ENCODE results near the gene PHB1.
A peak's percentile ranks its signal among the peaks of the same experiment; 100 is the strongest.
"Not testable (repeated sequence)": the region's sequence is repeated elsewhere in the genome, so short reads cannot be mapped to it uniquely, and the experiment has no call there.

The PHB1 gene

DNA sequence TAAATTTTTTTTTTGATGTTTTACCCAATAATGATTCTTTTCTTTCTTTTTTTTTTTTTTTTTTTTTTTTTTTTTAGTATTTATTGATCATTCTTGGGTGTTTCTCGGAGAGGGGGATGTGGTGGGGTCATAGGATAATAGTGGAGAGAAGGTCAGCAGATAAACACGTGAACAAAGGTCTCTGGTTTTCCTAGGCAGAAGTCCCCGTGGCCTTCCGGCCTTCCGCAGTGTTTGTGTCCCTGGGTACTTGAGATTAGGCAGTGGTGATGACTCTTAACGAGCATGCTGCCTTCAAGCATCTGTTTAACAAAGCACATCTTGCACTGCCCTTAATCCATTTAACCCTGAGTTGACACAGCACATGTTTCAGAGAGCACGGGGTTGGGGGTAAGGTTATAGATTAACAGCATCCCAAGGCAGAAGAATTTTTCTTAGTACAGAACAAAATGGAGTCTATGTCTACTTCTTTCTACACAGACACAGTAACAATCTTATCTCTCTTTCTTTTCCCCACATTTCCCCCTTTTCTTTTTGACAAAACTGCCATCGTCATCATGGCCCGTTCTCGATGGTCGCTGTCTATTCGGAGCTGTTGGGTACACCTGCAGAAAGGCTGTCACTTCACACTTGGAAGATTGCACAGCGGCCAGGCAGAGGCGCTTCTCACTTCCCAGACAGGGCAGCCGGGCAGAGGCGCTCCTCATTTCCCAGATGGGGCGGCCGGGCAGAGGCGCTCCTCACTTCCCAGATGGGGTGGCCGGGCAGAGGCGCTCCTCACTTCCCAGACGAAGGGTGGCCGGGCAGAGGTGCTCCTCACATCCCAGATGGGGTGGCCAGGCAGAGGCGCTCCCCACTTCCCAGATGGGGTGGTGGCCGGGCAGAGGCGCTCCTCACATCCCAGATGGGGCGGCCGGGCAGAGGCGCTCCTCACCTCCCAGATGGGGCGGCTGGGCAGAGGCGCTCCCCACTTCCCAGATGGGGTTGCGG is 4.4 kb upstream of the PHB1 start:
- in situ Hi-C loops (cut with HindIII; ENCODE audit: low pct_ligation_motif_present, low pct_unique_long_range_greater_than_20kb, low sequenced_read_pairs); DNase-seq: not testable (repeated sequence)

DNA sequence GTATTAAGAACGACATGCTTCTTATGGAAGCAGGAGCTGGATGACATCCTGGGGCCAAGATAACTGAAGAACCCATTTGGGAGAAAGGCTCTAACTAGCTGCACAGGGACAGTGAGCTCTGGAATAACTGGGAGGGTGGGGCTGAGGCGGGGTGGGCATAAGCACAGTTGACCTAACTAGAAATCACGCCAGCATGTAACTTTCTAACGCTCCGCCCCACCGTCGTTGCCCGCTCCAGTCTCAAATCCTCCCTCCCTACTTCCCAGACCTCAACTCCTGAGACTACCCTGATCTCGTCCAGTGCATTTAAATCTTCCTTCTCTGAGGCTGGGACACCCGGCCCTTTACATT is 436 bp downstream of the PHB1 start:
- in situ Hi-C loops (cut with HindIII; ENCODE audit: low pct_ligation_motif_present, low pct_unique_long_range_greater_than_20kb, low sequenced_read_pairs), result no loop called here
- peak; percentile 18 for DNase-seq

DNA sequence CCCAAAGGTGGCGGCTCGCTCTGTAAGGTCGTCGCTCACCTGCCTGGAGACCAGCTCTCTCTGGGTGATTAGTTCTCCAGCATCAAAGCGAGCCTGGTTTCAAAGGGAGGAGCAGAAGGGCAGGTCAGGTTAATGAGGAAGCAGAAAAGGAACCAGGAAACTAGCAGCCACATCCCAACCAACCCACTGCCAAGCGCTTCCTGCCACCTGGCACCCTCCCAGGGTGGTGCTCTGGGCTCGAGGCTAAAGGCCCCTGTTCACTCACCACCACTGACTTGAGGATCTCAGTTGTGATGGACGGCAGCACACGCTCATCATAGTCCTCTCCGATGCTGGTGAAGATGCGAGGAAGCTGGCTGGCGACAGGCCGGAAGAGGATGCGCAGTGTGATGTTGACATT is 5.6 kb downstream of the PHB1 start:
- in situ Hi-C loops (cut with HindIII; ENCODE audit: low pct_ligation_motif_present, low pct_unique_long_range_greater_than_20kb, low sequenced_read_pairs), result no loop called here
- DNase-seq, result no peak

DNA sequence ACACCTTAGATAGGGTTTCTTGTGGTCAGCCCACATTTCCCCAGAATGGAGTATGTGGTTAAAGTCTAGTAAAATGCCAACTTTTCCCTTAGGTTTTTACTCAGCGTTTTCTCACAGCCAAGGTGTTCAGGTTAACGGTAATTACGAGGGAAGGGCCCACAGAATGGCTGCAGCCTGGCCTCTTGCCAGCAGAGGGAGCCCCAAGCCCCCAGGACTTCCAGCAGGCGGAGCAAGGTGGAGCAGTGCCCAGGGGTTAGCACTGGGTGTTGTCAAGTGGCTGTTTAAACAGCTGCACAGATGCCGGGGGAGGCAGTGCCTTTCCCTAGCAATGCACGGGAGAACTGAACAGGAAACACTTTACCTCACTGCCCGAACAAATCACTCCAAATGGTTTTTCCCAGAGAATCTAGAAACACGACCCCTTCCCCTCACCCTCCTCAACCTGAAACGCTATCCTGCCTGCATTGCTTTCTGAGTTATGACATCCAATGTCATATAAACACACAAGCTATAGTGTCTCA is 6.6 kb downstream of the PHB1 start:
- DNase-seq, result peak; percentile 68

DNA sequence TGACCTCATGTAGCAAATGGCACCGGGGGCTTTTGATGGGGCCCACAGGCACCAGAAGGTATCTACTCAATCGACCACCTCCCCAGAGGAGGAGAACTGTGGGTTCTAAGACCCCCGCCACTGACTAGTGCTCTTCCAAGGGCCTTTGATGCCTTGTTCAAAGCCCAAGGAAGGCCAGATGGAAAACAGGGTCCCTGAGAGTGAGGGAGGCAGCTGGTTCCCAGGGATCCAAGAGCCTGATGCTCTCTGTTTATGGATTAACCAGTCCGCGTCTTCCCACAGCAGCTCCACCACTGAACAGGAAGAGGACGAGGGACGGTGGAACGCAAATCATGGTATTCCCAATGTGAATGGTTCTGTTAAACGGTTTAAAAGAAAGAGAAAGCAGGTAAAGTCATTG is 7.6 kb downstream of the PHB1 start:
- in situ Hi-C loops (cut with HindIII; ENCODE audit: low pct_ligation_motif_present, low pct_unique_long_range_greater_than_20kb, low sequenced_read_pairs), result no loop called here

More for the DNA sequence above, 6.6 kb downstream of the PHB1 start:
- in situ Hi-C loops (cut with HindIII; ENCODE audit: low pct_ligation_motif_present, low pct_unique_long_range_greater_than_20kb, low sequenced_read_pairs), result no loop called here

DNA sequence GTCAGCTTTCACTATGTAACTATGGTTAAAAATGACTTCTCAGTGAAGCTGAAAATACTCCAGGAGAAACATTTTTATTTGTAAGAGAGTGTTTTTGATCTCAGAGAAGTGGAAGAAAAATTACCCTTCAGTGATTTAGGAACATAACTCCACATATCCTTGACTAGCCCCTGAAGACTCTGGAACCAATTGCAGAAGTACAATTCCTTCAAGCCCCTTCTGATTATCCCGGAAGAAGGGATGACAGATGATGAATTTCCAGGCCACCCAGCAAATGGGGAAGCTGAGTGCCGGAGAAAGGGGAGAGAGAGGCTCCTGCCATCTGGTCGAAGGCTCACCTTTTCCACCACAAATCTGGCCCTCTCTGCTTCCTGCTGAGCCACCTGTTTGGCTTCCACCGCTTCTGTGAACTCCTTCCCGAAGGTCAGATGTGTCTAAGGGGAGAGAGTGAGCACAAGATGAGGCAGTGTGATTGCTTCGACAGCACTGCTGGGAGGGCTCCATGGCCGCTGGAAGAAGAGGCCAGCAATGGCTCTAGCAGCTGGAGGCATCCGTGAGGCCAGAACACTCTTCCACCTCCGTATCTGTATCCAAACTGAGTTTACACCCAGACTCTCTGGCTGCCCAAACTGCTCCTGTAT is 8.1 kb downstream of the PHB1 start:
- in situ Hi-C loops (cut with HindIII; ENCODE audit: low pct_ligation_motif_present, low pct_unique_long_range_greater_than_20kb, low sequenced_read_pairs), result no loop called here
- DNase-seq, result no peak

More for the DNA sequence above, 7.6 kb downstream of the PHB1 start:
- DNase-seq, result no peak

DNA sequence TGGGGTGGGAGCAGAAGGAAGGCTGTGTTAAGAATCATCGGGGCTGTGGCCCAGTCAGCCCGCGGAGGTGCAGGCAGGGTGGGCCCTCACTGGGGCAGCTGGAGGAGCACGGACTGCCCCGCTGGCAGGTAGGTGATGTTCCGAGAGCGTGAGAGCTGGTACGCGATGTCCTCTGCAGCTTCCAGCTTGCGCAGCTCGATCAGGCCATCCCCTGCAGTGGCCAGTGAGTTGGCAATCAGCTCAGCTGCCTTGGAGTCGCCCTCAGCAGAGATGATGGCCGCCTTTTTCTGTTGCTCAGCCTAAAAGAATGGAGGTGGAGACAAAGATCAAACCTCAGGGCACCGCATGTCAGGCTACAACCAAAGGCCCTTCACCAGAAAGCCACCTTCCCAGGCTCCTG is 9.8 kb downstream of the PHB1 start:
- in situ Hi-C loops (cut with HindIII; ENCODE audit: low pct_ligation_motif_present, low pct_unique_long_range_greater_than_20kb, low sequenced_read_pairs), result no loop called here
- no peak for DNase-seq

DNA sequence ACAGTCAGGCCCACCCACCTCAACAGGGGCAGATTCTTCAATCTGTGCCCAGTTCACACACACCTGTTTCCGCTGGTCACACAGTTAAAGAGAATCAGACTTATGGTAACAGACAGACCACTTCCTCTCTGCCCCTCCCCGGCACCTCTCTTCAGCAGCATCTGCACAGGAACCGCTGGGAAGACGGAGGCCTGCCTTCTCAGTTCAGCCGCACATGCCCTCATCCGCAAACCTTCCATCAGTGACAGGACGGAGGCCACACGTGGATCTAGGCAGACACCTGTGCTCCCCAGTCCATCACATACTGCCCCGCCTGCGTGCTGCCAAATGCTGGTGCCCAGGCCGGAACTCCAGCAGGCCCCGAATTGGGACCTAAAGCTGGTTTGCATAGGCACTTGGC is 10.3 kb downstream of the PHB1 start:
- in situ Hi-C loops (cut with HindIII; ENCODE audit: low pct_ligation_motif_present, low pct_unique_long_range_greater_than_20kb, low sequenced_read_pairs), result no loop called here
- DNase-seq, result no peak

DNA sequence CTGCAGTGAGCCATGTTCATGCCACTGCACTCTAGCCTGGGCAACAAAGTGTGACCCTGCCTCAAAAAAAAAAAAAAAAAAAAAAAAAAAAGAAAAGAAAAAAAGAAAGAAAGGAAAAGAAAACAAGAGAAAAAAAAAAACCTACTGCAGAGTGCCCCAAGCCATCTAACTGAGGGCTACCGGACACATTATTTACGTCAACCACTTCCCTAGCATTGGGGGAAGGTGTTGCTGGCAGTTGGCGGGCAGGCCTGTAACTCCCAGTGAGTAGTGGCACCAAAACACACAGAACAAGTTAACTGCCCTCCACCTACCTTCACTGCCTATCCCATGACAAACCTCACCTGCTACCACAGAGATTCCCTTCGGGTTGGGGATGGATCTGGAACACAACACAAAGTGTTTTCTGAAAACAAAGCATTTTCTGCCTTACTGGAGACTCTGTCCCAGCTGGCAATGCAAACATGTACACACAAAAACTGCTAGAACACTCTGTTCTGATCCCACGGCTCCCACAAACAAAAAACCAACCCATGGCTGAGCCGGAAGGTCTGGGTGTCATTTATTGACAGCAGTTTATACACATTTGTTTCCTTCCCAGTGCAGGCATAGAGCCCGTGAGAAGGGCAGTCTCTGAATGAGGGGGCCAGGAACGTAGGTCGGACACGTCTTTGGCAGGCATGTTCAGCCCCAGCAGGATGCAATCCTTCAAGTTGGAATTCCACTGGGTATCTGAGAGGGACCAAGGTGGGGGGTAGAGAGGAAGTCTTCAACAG is 11.0 kb downstream of the PHB1 start:
- DNase-seq, result no peak
- in situ Hi-C loops (cut with HindIII; ENCODE audit: low pct_ligation_motif_present, low pct_unique_long_range_greater_than_20kb, low sequenced_read_pairs), result no loop called here

DNA sequence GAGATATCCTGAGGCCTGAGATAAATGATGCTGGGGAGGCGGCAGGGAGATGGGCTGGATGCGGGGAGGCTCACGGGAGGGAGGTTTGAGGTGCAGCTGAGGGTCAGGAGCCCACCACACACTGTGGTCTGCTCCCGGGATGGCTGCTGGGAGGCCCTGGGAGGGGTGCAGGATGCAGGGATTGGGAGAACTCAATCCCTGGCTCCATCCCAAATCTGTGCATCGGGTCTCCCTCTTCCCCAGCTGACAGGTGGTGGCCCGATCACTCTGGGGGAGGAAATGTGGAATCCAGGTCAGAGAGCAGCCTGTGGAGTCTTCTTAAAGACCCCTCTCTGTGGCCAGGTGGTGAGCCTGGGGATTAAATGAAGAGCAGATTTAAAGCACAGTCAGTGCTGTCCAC is 12.0 kb downstream of the PHB1 start:
- in situ Hi-C loops (cut with HindIII; ENCODE audit: low pct_ligation_motif_present, low pct_unique_long_range_greater_than_20kb, low sequenced_read_pairs), result no loop called here
- no peak for DNase-seq

DNA sequence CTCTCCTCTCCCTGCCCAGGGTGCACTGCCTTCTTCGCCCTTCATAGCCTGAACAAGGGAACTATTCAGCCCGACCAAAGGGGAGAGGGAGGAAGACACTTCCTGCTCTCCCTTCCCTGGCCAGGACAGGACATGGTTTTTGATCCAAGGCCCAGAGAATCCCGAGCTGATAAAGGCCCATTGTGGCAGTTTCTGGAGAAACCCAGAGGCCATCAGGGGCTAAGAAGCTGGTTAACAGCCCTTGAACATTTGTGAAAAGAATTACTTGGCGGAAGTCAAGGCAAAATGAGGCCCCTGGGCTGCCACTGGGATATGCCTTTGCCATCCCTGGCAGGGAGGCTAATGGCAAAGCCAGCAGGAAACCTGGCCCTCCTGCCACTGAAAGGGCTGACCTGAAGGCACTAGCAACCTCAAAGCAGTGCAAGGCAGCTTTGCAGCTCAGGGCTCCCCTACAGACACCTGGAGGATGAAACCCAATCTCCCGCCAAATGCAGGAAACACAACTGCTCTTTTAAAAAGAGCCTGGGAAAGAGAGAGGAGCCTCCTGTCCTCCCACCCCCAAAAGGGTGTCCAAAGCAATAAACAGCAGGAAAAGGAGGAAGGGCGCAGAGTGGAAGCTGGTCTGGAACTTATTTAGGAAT is 12.6 kb downstream of the PHB1 start:
- no peak for DNase-seq
- in situ Hi-C loops (cut with HindIII; ENCODE audit: low pct_ligation_motif_present, low pct_unique_long_range_greater_than_20kb, low sequenced_read_pairs), result no loop called here

DNA sequence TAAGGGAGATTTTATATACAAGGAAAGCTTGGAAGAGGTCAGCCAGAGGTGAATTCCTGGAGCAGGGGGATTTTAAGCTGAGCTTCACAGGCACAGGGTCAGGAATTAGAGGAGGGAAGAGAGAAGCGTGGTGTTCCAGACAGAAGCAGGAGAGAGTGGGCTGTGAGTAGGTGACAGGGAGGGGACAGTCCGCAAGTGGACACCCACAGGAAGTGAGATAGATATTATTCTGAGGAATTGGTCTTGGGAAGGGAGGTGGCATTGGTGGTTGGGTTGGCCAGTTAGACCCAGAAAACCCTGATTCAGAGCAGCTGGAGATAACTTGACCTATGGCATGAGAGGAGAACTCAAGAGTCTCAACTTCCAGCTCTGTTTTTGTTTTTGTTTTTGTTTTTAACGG is 14.7 kb downstream of the PHB1 start:
- DNase-seq, result no peak
- in situ Hi-C loops (cut with HindIII; ENCODE audit: low pct_ligation_motif_present, low pct_unique_long_range_greater_than_20kb, low sequenced_read_pairs), result no loop called here

DNA sequence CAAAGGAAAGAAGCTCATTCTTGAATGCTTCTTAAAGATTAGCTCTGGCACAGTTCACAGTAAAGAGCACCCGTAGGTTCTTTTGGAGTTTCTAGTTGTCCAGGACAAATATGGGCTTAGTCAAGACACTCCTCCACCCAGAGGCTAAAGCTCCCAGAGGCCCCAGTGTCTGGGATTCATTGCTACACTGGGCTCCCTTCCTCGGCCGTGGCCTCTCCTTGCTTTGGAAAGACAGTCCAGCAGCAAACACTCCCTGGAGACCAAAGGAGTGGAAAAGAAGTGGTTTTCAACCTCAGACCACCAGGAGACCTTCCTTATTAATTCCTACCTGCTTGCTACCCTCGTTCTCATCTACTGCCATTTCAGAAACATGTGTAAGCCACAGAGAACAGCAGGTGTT is 17.1 kb downstream of the PHB1 start:
- DNase-seq, result no peak
- in situ Hi-C loops (cut with HindIII; ENCODE audit: low pct_ligation_motif_present, low pct_unique_long_range_greater_than_20kb, low sequenced_read_pairs), result no loop called here

DNA sequence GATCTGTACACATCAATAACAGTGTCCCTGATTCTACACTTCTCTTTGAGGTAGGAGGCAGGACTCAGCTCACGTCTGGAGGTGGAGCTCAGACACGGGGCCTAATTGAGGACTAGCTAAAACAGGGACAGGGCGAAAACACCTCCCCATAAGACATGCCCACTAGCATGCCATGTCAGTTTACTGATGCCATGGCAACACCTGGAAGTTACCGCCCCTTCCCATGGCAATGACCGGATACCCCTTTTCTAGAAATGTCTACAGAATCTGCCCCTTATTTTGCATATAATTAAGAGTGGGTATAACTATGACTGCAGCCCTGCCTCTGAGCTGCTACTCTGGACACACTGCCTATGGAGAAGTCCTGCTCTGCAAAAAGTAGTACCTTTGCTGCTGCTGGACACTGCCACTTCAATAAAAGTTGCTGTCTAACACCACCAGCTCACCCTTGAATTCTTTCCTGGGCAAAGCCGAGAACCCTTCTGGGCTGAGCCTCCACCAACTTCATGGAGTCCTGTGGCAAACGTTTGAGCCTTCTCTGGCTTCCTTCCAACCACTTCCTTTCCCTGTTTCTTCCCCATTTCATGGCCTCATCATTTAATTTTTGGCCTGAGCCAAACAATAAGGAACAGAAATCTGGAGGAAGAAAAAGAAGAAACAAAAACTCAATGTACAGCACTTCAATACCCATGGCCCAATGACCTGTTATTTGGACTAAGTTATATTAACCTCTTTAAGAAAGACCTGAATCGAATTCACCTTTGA is 21.0 kb downstream of the PHB1 start:
- in situ Hi-C loops (cut with HindIII; ENCODE audit: low pct_ligation_motif_present, low pct_unique_long_range_greater_than_20kb, low sequenced_read_pairs), result no loop called here
- DNase-seq, result no peak

DNA sequence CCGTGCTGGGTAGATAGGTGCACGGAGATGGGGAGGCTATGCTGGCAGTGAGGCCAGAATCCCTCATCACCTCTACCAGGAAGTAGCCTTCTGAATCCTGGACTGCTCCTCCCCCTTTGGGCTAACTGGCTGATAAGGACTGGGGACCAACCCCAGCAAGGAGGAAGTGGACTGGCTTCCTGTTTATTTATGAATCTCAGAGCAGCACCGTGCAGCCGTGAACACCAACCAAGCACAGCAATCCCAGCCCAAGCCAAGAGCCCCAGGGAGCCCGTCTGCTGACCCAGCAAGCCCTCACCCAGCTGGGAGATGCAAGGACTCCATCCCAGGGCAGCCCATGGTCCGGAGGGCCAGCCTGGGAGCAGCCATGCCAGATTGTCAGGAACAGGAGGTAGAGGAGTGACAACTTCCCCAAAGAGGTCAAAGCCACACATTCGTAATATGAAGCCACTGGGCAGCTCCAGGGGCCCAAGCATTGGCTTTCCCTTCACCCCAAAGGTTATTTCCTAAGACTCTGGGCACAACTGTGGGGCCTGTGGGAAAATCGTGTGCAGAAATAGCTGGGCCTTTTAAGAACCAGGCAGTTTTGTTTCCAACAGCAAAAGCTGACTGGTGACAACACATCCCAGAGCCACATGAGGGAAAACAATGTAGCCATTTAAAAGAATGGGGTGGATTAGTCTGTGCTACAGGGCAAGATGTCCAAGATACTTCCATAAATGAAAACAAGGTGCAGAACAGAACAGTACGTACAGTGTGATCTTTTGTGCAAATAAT is 23.9 kb downstream of the PHB1 start:
- DNase-seq, result no peak
- in situ Hi-C loops (cut with HindIII; ENCODE audit: low pct_ligation_motif_present, low pct_unique_long_range_greater_than_20kb, low sequenced_read_pairs), result no loop called here

DNA sequence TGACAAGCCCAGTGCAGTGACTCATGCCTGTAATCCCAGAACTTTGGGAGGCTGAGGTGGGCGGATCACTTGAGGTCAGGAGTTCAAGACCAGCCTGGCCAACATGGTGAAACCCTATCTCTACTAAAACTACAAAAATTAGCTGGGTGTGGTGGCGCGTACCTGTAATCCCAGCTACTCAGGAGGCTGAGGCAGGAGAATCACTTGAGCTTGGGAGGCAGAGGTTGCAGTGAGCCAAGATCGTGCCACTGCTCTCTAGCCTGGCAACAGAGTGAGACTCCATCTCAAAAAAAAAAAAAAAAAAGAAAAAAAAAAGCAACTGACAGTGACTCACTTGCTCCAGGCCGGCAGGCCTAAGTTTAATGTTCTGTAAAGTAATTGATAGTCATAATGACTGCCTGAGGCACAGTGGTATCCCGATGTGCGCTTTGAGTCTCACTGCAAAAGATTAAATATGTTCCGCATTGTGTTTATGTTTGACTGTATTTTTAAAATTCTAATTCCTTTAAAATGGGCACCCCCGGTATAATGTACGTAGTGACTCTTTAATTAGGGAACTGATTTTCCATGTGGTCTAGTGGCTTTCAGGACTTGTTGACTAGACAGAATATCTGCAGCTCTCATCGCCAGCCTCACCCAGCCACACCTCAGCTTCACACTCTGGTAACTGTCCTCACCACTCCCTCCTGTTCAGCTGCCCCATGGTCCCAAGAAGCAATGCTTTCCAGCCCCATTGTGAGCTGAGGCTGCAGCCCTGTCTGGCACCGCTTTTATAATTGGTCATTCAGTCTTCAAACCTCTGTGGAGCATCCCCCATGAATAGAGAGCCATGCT is 25.0 kb downstream of the PHB1 start:
- DNase-seq, result peak; percentile 66
- in situ Hi-C loops (cut with HindIII; ENCODE audit: low pct_ligation_motif_present, low pct_unique_long_range_greater_than_20kb, low sequenced_read_pairs), result not testable (repeated sequence)
